ENCODE measurements around the gene TNMD. TPM values are rescaled to one million over a fixed set of nuclear protein-coding genes. Genes with fewer than 3 reads are reported as not detected.

The TNMD gene
- total and polyA plus RNA-seq, 2 donors (not counting 3 experiments of a cell fraction or from before 2014, with no cell fraction given) = not detected

DNA sequence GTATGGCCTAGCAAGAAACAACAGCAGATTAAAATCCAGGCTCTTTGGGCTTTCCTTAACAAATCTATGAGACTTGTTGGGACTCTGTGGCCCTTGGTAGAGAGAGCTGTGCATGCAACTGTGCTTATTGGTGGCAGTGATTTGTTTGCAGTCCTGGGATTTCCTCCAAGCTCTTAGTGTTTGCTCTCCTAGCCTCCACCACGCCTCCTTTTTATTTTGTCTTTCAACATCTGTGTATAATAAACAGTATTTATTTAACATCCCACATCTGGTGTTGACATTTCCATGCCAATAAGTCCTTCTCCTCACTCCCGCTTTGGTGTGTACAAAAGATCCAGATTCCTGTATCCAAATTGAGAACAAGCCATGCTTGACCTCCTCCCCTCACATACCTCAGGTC is 3.1 kb downstream of the TNMD start:
- DNase-seq (ENCODE audit: low read depth, low spot score) (no peak), FAIRE-seq (no peak)
- ChIA-PET POLR2A (no interaction called here), CTCF (no interaction called here)
- dilution Hi-C loops (cut with MboI; ENCODE audit: extremely low pct_ligation_motif_present, low sequenced_read_pairs) (no loop called here), intact Hi-C loops (cut with micrococcal nuclease) (no loop called here)
- H3K9ac ChIP-seq (replicated peaks; ENCODE audit: extremely low read depth, insufficient read depth, low read length) = no peak overlapping the region
- H2AFZ ChIP-seq (ENCODE audit: low read depth, low read length) = no peak overlapping the region
- TF ChIP-seq GATA2 (IDR thresholded peaks at IDR 0.05; ENCODE audit: insufficient read depth, insufficient read length, low read depth, low read length) (no peak), CTCF (IDR thresholded peaks at IDR 0.05; ENCODE audit: extremely low read depth in 1 of 2, insufficient read depth in 1 of 2, low read depth in 1 of 2, low read length in 2 of 2) (no peak), JUN (IDR thresholded peaks at IDR 0.05; ENCODE audit: borderline replicate concordance, insufficient read depth, insufficient read length, low read depth) (no peak), MYC (IDR thresholded peaks at IDR 0.05; ENCODE audit: low read depth, low read length) (no peak), FOS (IDR thresholded peaks at IDR 0.05; ENCODE audit: borderline replicate concordance, insufficient read depth, low read length) (no peak), EZH2 (IDR thresholded peaks at IDR 0.05; ENCODE audit: borderline replicate concordance, low read depth, low read length, severe bottlenecking) (no peak)
- TF ChIP-seq, protein P1, sequence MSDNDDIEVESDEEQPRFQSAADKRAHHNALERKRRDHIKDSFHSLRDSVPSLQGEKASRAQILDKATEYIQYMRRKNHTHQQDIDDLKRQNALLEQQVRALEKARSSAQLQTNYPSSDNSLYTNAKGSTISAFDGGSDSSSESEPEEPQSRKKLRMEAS (IDR thresholded peaks at IDR 0.05; ENCODE audit: insufficient read depth, insufficient read length) = no peak
- no peaks in the 10 kb centered on the region for H3K79me2 ChIP-seq (ENCODE audit: control insufficient read depth, insufficient read depth, low read length)
- no TSS peak for BruUV-seq (replicated peaks)
- H3K27me3 ChIP-seq (ENCODE audit: control insufficient read depth in 2 of 2, insufficient read depth in 2 of 2, low read length in 2 of 2) = peaks cover 6 to 14% of the 10 kb centered on the region in 2 experiments
- no peaks in the 10 kb centered on the region for H3K36me3 ChIP-seq (ENCODE audit: control insufficient read depth in 2 of 2, extremely low read depth in 1 of 2, insufficient read depth in 2 of 2, low read length in 2 of 2)
- no peaks in the 10 kb centered on the region for H4K20me1 ChIP-seq (replicated peaks; ENCODE audit: control insufficient read depth, extremely low read depth, insufficient read depth, low read length)
- H3K4me2 ChIP-seq (ENCODE audit: insufficient read depth, low read length) = no peak overlapping the region
- no peak overlapping the region for H3K27ac ChIP-seq (ENCODE audit: insufficient read depth, low read depth, low read length)
- H3K9me3 ChIP-seq (replicated peaks; ENCODE audit: control insufficient read depth, insufficient read depth, low read length) = no peaks in the 10 kb centered on the region
- no peaks in the 10 kb centered on the region for H3K4me1 ChIP-seq (ENCODE audit: control insufficient read depth, extremely low read depth, insufficient read depth, low read length)
- H3K4me3 ChIP-seq (replicated peaks in 1 of 3; ENCODE audit: insufficient read depth in 1 of 3, low read depth in 1 of 3, low read length in 3 of 3) = no peak overlapping the region
- no peaks in the 10 kb centered on the region for H3K9me1 ChIP-seq (replicated peaks; ENCODE audit: control insufficient read depth, extremely low read depth, insufficient read depth, low read length)
